SU-DHL-6 (cell line): ENCODE data around the gene CADM1.

Experiments used
- H2AFZ ChIP-seq: fragments of 200-600 bp; sonication (generic); 2 replicates; pipeline ENCODE4 v1.6.1; 2014; ENCODE audit warnings: low read depth, mild to moderate bottlenecking, moderate library complexity, mixed read lengths, antibody characterized with exemption, low read length; ENCODE audit not compliant: severe bottlenecking
- H3F3A ChIP-seq: fragments of 200-600 bp; shearing (Covaris generic); 2 replicates; pipeline ENCODE4 v1.6.0; 2016; ENCODE audit warnings: antibody characterized with exemption, mild to moderate bottlenecking; ENCODE audit not compliant: insufficient read depth
- H3K27ac ChIP-seq: fragments of 200-600 bp; sonication (generic); 2 replicates; pipeline ENCODE4 v1.5.1; 2016; ENCODE audit warnings: low read depth, mild to moderate bottlenecking, low read length, moderate library complexity, mixed read lengths
- H3K27me3 ChIP-seq: fragments of 200-600 bp; sonication (generic), shearing (Covaris generic); 2 replicates; pipeline ENCODE4 v1.6.0; 2014; ENCODE audit warnings: mild to moderate bottlenecking, low read length
- H3K36me3 ChIP-seq: fragments of 200-600 bp; sonication (generic); 2 replicates; pipeline ENCODE4 v1.6.1; 2014; ENCODE audit warnings: mild to moderate bottlenecking, low read length, mixed read lengths
- H3K4me2 ChIP-seq: fragments of 300-600, 200-600 bp; shearing (Covaris generic), sonication (generic); 2 replicates; pipeline ENCODE4 v1.6.0; 2014; ENCODE audit warnings: low read length, low read depth, mild to moderate bottlenecking; ENCODE audit not compliant: poor library complexity, severe bottlenecking
- H3K4me3 ChIP-seq: fragments of 200-600 bp; sonication (generic); 2 replicates; pipeline ENCODE4 v1.5.1; 2014; ENCODE audit warnings: antibody characterized with exemption, low read length, mild to moderate bottlenecking, mixed read lengths; ENCODE audit not compliant: insufficient read depth, poor library complexity, severe bottlenecking
- H3K79me2 ChIP-seq: fragments of 200-600 bp; sonication (generic); 2 replicates; pipeline ENCODE4 v1.6.1; 2014; ENCODE audit warnings: mild to moderate bottlenecking, low read length, moderate library complexity; ENCODE audit not compliant: insufficient read depth
- H3K9ac ChIP-seq: fragments of 200-600 bp; sonication (generic); 2 replicates; pipeline ENCODE4 v1.7.0; 2014; ENCODE audit warnings: mild to moderate bottlenecking, low read length
- H3K9me2 ChIP-seq: fragments of 200-600 bp; sonication (generic); replicated peaks from 2 replicates; pipeline ENCODE4 v1.6.1; 2014; ENCODE audit warnings: low read length; ENCODE audit not compliant: insufficient read depth
- H3K9me3 ChIP-seq: fragments of 200-600 bp; sonication (generic); 2 replicates; pipeline ENCODE4 v1.6.1; 2014; ENCODE audit warnings: low read length, mixed read lengths; ENCODE audit not compliant: insufficient read depth
- H4K20me1 ChIP-seq: fragments of 200-600 bp; sonication (generic); 2 replicates; pipeline ENCODE4 v1.6.1; 2014; ENCODE audit warnings: low read depth, mild to moderate bottlenecking, antibody characterized with exemption, low read length, moderate library complexity, mixed read lengths
- EZH2phosphoT487 ChIP-seq: fragments of 200-600 bp; sonication (generic), shearing (Covaris generic); conservative IDR thresholded peaks from 2 replicates; pipeline ENCODE4 v1.6.1; 2018; ENCODE audit warnings: mild to moderate bottlenecking, antibody characterized with exemption, low read length, moderate library complexity, mixed read lengths
- TF ChIP-seq, protein P1 (sequence below): fragments of 200-600 bp; sonication (generic); IDR thresholded peaks from one replicate; pipeline ENCODE4 v1.5.1; 2017; ENCODE audit warnings: antibody characterized with exemption, mild to moderate bottlenecking, low read length, moderate library complexity; ENCODE audit not compliant: insufficient read depth, poor library complexity, severe bottlenecking

Gene CADM1

DNA sequence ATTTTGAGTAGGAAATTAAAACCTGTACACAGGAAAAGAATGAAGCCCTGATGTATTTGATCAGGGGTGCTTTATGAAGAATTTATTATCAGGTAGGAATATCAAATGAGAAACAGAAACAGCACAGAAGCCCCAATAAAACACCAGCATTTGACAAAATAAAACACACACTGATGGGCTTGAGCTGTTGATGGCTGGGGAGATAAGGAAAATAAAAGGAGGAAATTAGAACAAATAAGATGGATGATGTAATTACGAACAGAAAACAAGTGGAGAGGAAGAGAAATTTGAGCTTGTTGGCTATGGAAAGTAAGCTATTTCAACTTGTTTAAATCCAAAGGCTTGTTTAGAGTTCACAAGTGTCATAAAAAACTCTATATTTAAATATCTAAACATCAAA lies 213.7 kb downstream of the CADM1 start:
- H3K27ac ChIP-seq: no peak overlapping the region
- H3K4me2 ChIP-seq: no peak overlapping the region
- no peaks in the 10 kb centered on the region for H4K20me1 ChIP-seq
- H3K9ac ChIP-seq: no peak overlapping the region
- H2AFZ ChIP-seq: no peak overlapping the region
- H3K4me3 ChIP-seq: no peak overlapping the region
- no peaks in the 10 kb centered on the region for H3K9me2 ChIP-seq
- no peaks in the 10 kb centered on the region for H3K36me3 ChIP-seq
- H3F3A ChIP-seq: no peaks in the 10 kb centered on the region
- TF ChIP-seq, protein P1, sequence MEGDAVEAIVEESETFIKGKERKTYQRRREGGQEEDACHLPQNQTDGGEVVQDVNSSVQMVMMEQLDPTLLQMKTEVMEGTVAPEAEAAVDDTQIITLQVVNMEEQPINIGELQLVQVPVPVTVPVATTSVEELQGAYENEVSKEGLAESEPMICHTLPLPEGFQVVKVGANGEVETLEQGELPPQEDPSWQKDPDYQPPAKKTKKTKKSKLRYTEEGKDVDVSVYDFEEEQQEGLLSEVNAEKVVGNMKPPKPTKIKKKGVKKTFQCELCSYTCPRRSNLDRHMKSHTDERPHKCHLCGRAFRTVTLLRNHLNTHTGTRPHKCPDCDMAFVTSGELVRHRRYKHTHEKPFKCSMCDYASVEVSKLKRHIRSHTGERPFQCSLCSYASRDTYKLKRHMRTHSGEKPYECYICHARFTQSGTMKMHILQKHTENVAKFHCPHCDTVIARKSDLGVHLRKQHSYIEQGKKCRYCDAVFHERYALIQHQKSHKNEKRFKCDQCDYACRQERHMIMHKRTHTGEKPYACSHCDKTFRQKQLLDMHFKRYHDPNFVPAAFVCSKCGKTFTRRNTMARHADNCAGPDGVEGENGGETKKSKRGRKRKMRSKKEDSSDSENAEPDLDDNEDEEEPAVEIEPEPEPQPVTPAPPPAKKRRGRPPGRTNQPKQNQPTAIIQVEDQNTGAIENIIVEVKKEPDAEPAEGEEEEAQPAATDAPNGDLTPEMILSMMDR: no peak
- TF ChIP-seq EZH2phosphoT487: no peak
- H3K9me3 ChIP-seq: no peaks in the 10 kb centered on the region
- H3K27me3 ChIP-seq: no peaks in the 10 kb centered on the region
- H3K79me2 ChIP-seq: no peaks in the 10 kb centered on the region

DNA sequence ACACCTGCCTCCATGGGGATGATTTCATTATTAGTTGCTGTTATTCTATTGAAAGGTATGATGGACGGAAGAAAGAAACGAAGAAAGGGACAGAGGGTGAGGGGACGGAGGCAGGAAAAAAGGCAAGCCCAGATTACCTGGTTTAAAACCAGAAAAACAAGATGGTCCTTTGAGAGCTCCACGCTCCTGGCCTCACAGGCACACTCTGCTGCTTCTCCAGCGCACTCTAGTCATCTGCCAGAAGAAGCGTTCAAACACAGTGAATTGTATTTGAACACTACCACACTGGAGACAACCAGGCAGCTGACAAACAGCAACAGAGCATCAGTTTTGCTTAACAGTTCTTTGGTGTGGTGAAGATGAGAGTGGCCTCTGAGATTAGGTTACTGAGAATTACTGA lies 216.9 kb downstream of the CADM1 start:
- no peak overlapping the region for H3K4me2 ChIP-seq

DNA sequence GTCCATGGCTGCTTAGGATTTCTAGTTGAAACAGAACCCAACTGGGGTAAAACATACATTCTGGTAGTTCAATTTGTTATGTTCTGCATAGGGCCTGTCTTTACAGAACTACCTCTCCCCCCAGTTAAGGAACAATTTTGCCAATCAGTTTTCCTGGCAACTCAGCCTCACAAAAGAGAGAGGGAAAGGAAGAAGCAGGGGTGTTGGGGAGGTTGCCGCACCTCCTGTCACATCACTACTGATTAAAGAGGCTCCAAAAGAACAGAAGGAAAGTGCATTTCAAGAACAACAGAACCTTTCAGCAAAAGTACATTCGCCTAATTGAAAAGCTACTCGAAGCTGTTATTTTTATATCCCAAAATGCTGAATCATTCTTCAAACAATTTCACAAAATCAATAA lies 217.6 kb downstream of the CADM1 start:
- Histone ChIP-seq H3K27ac (no peak overlapping the region), H3K36me3 (no peaks in the 10 kb centered on the region), H3F3A (no peaks in the 10 kb centered on the region), H3K27me3 (no peaks in the 10 kb centered on the region), H3K4me3 (no peak overlapping the region), H4K20me1 (no peaks in the 10 kb centered on the region), H3K9ac (no peak overlapping the region), H2AFZ (no peak overlapping the region), H3K9me2 (no peaks in the 10 kb centered on the region), H3K79me2 (no peaks in the 10 kb centered on the region), H3K4me2 (no peak overlapping the region), H3K9me3 (no peaks in the 10 kb centered on the region)
- TF ChIP-seq EZH2phosphoT487: no peak
- TF ChIP-seq, protein P1: no peak

More for the DNA sequence above, 216.9 kb downstream of the CADM1 start:
- Histone ChIP-seq H3K36me3 (no peaks in the 10 kb centered on the region), H3K9me3 (no peaks in the 10 kb centered on the region), H3K4me3 (no peak overlapping the region), H3K27ac (no peak overlapping the region), H3K9me2 (no peaks in the 10 kb centered on the region), H3K9ac (no peak overlapping the region), H4K20me1 (no peaks in the 10 kb centered on the region), H3K79me2 (no peaks in the 10 kb centered on the region), H2AFZ (no peak overlapping the region), H3F3A (no peaks in the 10 kb centered on the region), H3K27me3 (no peaks in the 10 kb centered on the region)
- no peak for TF ChIP-seq EZH2phosphoT487
- TF ChIP-seq, protein P1: no peak
